ENCODE measurements around the gene CCDC93.
"Not testable (repeated sequence)": the region's sequence is repeated elsewhere in the genome, so short reads cannot be mapped to it uniquely, and the experiment has no call there.

Gene CCDC93

GRCh38 chr2:117949806-117950205, 64.1 kb downstream of the CCDC93 start:
- DNase-seq = no peak

- DNase-seq = no peak
Measured at GRCh38 chr2:117948615-117949014, 65.3 kb downstream of the CCDC93 start.

- DNase-seq = no peak
Measured at GRCh38 chr2:117945296-117945695, 68.6 kb downstream of the CCDC93 start.

- DNase-seq = no peak
Measured at GRCh38 chr2:117944816-117945215, 69.1 kb downstream of the CCDC93 start.

GRCh38 chr2:117943013-117943672, 70.7 kb downstream of the CCDC93 start:
- DNase-seq = no peak

- no peak for DNase-seq
Measured at GRCh38 chr2:117942551-117942950, 71.3 kb downstream of the CCDC93 start.

GRCh38 chr2:117941693-117942092, 72.2 kb downstream of the CCDC93 start:
- no peak for DNase-seq

GRCh38 chr2:117940436-117940835, 73.4 kb downstream of the CCDC93 start:
- DNase-seq = no peak

- DNase-seq = no peak
Measured at GRCh38 chr2:117938611-117939010, 75.3 kb downstream of the CCDC93 start.

GRCh38 chr2:117936871-117937428, 76.9 kb downstream of the CCDC93 start:
- no peak for DNase-seq

- no peak for DNase-seq
Measured at GRCh38 chr2:117935954-117936353, 77.9 kb downstream of the CCDC93 start.

- DNase-seq = no peak
Measured at GRCh38 chr2:117935456-117935855, 78.4 kb downstream of the CCDC93 start.

GRCh38 chr2:117933884-117934354, 80.0 kb downstream of the CCDC93 start:
- DNase-seq = no peak

GRCh38 chr2:117931978-117932377, 81.9 kb downstream of the CCDC93 start:
- no peak for DNase-seq

- DNase-seq = no peak
Measured at GRCh38 chr2:117931266-117931665, 82.6 kb downstream of the CCDC93 start.

GRCh38 chr2:117930775-117931174, 83.1 kb downstream of the CCDC93 start:
- DNase-seq = no peak

- not testable (repeated sequence) for DNase-seq
Measured at GRCh38 chr2:117923471-117923870, 90.4 kb downstream of the CCDC93 start.

- DNase-seq = no peak
Measured at GRCh38 chr2:117921520-117921919, 92.3 kb downstream of the CCDC93 start.

GRCh38 chr2:117918608-117919007, 95.3 kb downstream of the CCDC93 start:
- no peak for DNase-seq

GRCh38 chr2:117917223-117917917, 96.5 kb downstream of the CCDC93 start:
- DNase-seq = no peak

GRCh38 chr2:117902933-117903332, 110.9 kb downstream of the CCDC93 start:
- no peak for DNase-seq

- DNase-seq = no peak
Measured at GRCh38 chr2:117888897-117889296, 125.0 kb downstream of the CCDC93 start.

- no peak for DNase-seq
Measured at GRCh38 chr2:117885308-117885707, 128.6 kb downstream of the CCDC93 start.

- DNase-seq = no peak
Measured at GRCh38 chr2:117879003-117879402, 134.9 kb downstream of the CCDC93 start.
